Measurements from ENCODE around the gene GTF2B.

DNA sequence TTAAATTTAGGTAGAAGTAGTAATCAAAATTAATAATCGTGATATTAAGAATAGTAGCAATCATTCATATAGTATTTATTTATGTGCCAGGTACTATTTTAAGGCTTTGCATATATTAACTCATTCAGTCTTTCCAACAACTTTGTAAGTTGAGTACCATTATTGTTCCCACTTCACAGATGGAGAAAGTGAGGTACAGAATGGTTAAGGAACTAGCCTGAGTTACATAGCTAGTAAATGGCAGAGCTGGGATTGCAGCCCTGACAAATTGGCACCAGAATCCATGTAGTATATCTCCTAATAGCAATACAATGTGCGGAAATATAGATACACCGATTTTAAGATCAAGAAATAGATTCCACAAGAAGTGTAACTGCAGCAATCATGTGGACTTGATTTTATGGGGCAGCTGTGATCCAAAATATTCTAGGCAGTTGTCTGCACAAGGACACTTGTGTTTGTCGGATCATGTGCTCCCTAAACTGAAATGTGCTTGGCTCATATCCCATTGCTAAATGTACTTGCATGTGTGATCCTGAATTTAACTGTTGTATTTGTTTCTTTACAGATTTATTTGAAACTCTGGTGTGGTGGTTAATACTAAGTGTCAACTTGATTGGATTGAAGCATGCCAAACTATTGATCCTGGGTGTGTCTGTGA is 5.8 kb upstream of the GTF2B start:
- no peak for TF ChIP-seq ZBED1 (IDR thresholded peaks at IDR 0.05)
- TF ChIP-seq, protein P1, sequence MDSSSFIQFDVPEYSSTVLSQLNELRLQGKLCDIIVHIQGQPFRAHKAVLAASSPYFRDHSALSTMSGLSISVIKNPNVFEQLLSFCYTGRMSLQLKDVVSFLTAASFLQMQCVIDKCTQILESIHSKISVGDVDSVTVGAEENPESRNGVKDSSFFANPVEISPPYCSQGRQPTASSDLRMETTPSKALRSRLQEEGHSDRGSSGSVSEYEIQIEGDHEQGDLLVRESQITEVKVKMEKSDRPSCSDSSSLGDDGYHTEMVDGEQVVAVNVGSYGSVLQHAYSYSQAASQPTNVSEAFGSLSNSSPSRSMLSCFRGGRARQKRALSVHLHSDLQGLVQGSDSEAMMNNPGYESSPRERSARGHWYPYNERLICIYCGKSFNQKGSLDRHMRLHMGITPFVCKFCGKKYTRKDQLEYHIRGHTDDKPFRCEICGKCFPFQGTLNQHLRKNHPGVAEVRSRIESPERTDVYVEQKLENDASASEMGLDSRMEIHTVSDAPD (CRISPR knock-in tag; IDR thresholded peaks at IDR 0.05): no peak
- TF ChIP-seq ZSCAN29 (IDR thresholded peaks at IDR 0.05): no peak
- TF ChIP-seq, protein P2, sequence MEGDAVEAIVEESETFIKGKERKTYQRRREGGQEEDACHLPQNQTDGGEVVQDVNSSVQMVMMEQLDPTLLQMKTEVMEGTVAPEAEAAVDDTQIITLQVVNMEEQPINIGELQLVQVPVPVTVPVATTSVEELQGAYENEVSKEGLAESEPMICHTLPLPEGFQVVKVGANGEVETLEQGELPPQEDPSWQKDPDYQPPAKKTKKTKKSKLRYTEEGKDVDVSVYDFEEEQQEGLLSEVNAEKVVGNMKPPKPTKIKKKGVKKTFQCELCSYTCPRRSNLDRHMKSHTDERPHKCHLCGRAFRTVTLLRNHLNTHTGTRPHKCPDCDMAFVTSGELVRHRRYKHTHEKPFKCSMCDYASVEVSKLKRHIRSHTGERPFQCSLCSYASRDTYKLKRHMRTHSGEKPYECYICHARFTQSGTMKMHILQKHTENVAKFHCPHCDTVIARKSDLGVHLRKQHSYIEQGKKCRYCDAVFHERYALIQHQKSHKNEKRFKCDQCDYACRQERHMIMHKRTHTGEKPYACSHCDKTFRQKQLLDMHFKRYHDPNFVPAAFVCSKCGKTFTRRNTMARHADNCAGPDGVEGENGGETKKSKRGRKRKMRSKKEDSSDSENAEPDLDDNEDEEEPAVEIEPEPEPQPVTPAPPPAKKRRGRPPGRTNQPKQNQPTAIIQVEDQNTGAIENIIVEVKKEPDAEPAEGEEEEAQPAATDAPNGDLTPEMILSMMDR (IDR thresholded peaks at IDR 0.05 in 2 of 3, conservative IDR thresholded peaks at IDR 0.05 in 1 of 3; ENCODE audit: insufficient read depth in 2 of 3, low read depth in 1 of 3, low read length in 3 of 3): no peak
- no peak for TF ChIP-seq NFYB (IDR thresholded peaks at IDR 0.05; ENCODE audit: extremely low read depth, insufficient read length)
- no peak for TF ChIP-seq ZBTB1 (CRISPR knock-in tag; IDR thresholded peaks at IDR 0.05; ENCODE audit: borderline replicate concordance, low read depth)
- TF ChIP-seq POLR2A (conservative IDR thresholded peaks at IDR 0.05): no peak
- TF ChIP-seq, protein P3, sequence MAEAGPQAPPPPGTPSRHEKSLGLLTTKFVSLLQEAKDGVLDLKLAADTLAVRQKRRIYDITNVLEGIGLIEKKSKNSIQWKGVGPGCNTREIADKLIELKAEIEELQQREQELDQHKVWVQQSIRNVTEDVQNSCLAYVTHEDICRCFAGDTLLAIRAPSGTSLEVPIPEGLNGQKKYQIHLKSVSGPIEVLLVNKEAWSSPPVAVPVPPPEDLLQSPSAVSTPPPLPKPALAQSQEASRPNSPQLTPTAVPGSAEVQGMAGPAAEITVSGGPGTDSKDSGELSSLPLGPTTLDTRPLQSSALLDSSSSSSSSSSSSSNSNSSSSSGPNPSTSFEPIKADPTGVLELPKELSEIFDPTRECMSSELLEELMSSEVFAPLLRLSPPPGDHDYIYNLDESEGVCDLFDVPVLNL (CRISPR knock-in tag; IDR thresholded peaks at IDR 0.05; ENCODE audit: low read depth): no peak
- no peak for TF ChIP-seq BRD4 (IDR thresholded peaks at IDR 0.05)
- no peak for TF ChIP-seq CREB1 (IDR thresholded peaks at IDR 0.05)
- no peak for TF ChIP-seq CREB1 (CRISPR knock-in tag; IDR thresholded peaks at IDR 0.05)
- no peak for TF ChIP-seq TCF7 (IDR thresholded peaks at IDR 0.05; ENCODE audit: borderline replicate concordance)

Measured in K562 (cell line).